Kidney tubule cell (primary cell): ENCODE data around the gene JPH2.

Experiments
- DNase-seq: peaks from one replicate; pipeline ENCODE4 v3.0.0-alpha.2; 2018; ENCODE audit warnings: low spot score

JPH2 gene

GRCh38 chr20:44125332-44126127 is 61.5 kb downstream of the JPH2 start:
- DNase-seq = no peak

- DNase-seq = no peak
These were observed 63.0 kb downstream of the JPH2 start for GRCh38 chr20:44123874-44124535.

GRCh38 chr20:44123251-44123650 is 63.7 kb downstream of the JPH2 start:
- DNase-seq = no peak

- DNase-seq = no peak
These were observed 66.1 kb downstream of the JPH2 start for GRCh38 chr20:44120676-44121425.

GRCh38 chr20:44118185-44119033 is 68.6 kb downstream of the JPH2 start:
- DNase-seq = no peak

GRCh38 chr20:44117296-44118184 is 69.4 kb downstream of the JPH2 start:
- DNase-seq = no peak

GRCh38 chr20:44115762-44116644 is 71.0 kb downstream of the JPH2 start:
- DNase-seq = no peak

- DNase-seq = no peak
These were observed 71.8 kb downstream of the JPH2 start for GRCh38 chr20:44115181-44115580.

- no peak for DNase-seq
These were observed 73.2 kb downstream of the JPH2 start for GRCh38 chr20:44113618-44114376.

GRCh38 chr20:44112889-44113617 is 73.9 kb downstream of the JPH2 start:
- DNase-seq = no peak

GRCh38 chr20:44112456-44112855 is 74.5 kb downstream of the JPH2 start:
- no peak for DNase-seq

GRCh38 chr20:44111712-44112335 is 75.2 kb downstream of the JPH2 start:
- peak; percentile 15 for DNase-seq

- DNase-seq = no peak
These were observed 76.0 kb downstream of the JPH2 start for GRCh38 chr20:44110816-44111568.

- no peak for DNase-seq
These were observed 77.0 kb downstream of the JPH2 start for GRCh38 chr20:44109951-44110361.

- no peak for DNase-seq
These were observed 80.4 kb downstream of the JPH2 start for GRCh38 chr20:44106615-44107014.

- DNase-seq = peak; percentile 23
These were observed 82.0 kb downstream of the JPH2 start for GRCh38 chr20:44104798-44105517.
